Nephron progenitor cell (in vitro differentiated cells): ENCODE data around the gene CNTN5.

Source experiments
- DNase-seq: peaks from one replicate; pipeline ENCODE4 v3.0.0; 2021
- H3K27ac Mint-ChIP-seq: 2 replicates; pipeline ENCODE4 v1.8.0; 2021; ENCODE audit warnings: mild to moderate bottlenecking, moderate library complexity, mixed read lengths
- H3K27me3 Mint-ChIP-seq: 2 replicates; pipeline ENCODE4 v1.8.0; 2021; ENCODE audit warnings: mild to moderate bottlenecking, low read depth, mixed read lengths; ENCODE audit not compliant: poor library complexity
- H3K36me3 Mint-ChIP-seq: 2 replicates; pipeline ENCODE4 v1.8.0; 2021; ENCODE audit warnings: low read depth, mixed read lengths
- H3K4me1 Mint-ChIP-seq: 2 replicates; pipeline ENCODE4 v1.8.0; 2021; ENCODE audit warnings: mixed read lengths
- H3K4me3 Mint-ChIP-seq: 2 replicates; pipeline ENCODE4 v1.8.0; 2021; ENCODE audit warnings: mild to moderate bottlenecking, moderate library complexity, mixed read lengths
- H3K9me3 Mint-ChIP-seq: 2 replicates; pipeline ENCODE4 v1.8.0; 2021; ENCODE audit warnings: mild to moderate bottlenecking, moderate library complexity, mixed read lengths
- CTCF ChIP-seq: fragments of 200-600 bp; sonication (generic); IDR thresholded peaks from 2 replicates; pipeline ENCODE4 v1.5.0; 2021; ENCODE audit warnings: antibody characterized with exemption

Gene CNTN5

GRCh38 chr11:99246199-99246598, 225.4 kb downstream of the CNTN5 start:
- H3K4me1 Mint-ChIP-seq, result no peaks in the 10 kb centered on the region
- H3K27me3 Mint-ChIP-seq, result no peaks in the 10 kb centered on the region
- H3K27ac Mint-ChIP-seq, result no peak overlapping the region
- no peak overlapping the region for H3K4me3 Mint-ChIP-seq
- no peaks in the 10 kb centered on the region for H3K36me3 Mint-ChIP-seq
- TF ChIP-seq CTCF, result no peak
- DNase-seq, result no peak
- H3K9me3 Mint-ChIP-seq, result no peaks in the 10 kb centered on the region

- H3K36me3 Mint-ChIP-seq, result no peaks in the 10 kb centered on the region
- no peak overlapping the region for H3K4me3 Mint-ChIP-seq
- no peaks in the 10 kb centered on the region for H3K27me3 Mint-ChIP-seq
- no peaks in the 10 kb centered on the region for H3K9me3 Mint-ChIP-seq
- no peak for DNase-seq
- H3K4me1 Mint-ChIP-seq, result no peaks in the 10 kb centered on the region
- no peak for TF ChIP-seq CTCF
- H3K27ac Mint-ChIP-seq, result no peak overlapping the region
Observed at GRCh38 chr11:99256614-99257013, 235.9 kb downstream of the CNTN5 start.

GRCh38 chr11:99257131-99257530, 236.4 kb downstream of the CNTN5 start:
- H3K36me3 Mint-ChIP-seq, result no peaks in the 10 kb centered on the region
- no peak for DNase-seq
- no peaks in the 10 kb centered on the region for H3K4me1 Mint-ChIP-seq
- no peaks in the 10 kb centered on the region for H3K9me3 Mint-ChIP-seq
- H3K27me3 Mint-ChIP-seq, result no peaks in the 10 kb centered on the region
- no peak overlapping the region for H3K27ac Mint-ChIP-seq
- TF ChIP-seq CTCF, result no peak
- H3K4me3 Mint-ChIP-seq, result no peak overlapping the region

GRCh38 chr11:99260696-99261095, 239.9 kb downstream of the CNTN5 start:
- no peak for DNase-seq
- Mint-ChIP-seq H3K9me3 (no peaks in the 10 kb centered on the region), H3K36me3 (no peaks in the 10 kb centered on the region), H3K4me3 (no peak overlapping the region), H3K27ac (no peak overlapping the region), H3K4me1 (no peaks in the 10 kb centered on the region), H3K27me3 (no peaks in the 10 kb centered on the region)
- TF ChIP-seq CTCF, result no peak

GRCh38 chr11:99268886-99269285, 248.1 kb downstream of the CNTN5 start:
- H3K27ac Mint-ChIP-seq, result no peak overlapping the region
- no peak overlapping the region for H3K4me3 Mint-ChIP-seq
- no peaks in the 10 kb centered on the region for H3K36me3 Mint-ChIP-seq
- no peak for DNase-seq
- no peaks in the 10 kb centered on the region for H3K4me1 Mint-ChIP-seq
- no peaks in the 10 kb centered on the region for H3K9me3 Mint-ChIP-seq
- no peaks in the 10 kb centered on the region for H3K27me3 Mint-ChIP-seq
- TF ChIP-seq CTCF, result no peak

- Mint-ChIP-seq H3K4me1 (peaks cover 8% of the 10 kb centered on the region), H3K27me3 (no peaks in the 10 kb centered on the region), H3K9me3 (no peaks in the 10 kb centered on the region), H3K27ac (no peak overlapping the region), H3K4me3 (no peak overlapping the region), H3K36me3 (no peaks in the 10 kb centered on the region)
- TF ChIP-seq CTCF, result no peak
- DNase-seq, result no peak
Observed at GRCh38 chr11:99271527-99271926, 250.8 kb downstream of the CNTN5 start.
